ENCODE measurements around the gene DUOX2.
"Not testable (repeated sequence)": the region's sequence is repeated elsewhere in the genome, so short reads cannot be mapped to it uniquely, and the experiment has no call there.

The DUOX2 gene

DNA sequence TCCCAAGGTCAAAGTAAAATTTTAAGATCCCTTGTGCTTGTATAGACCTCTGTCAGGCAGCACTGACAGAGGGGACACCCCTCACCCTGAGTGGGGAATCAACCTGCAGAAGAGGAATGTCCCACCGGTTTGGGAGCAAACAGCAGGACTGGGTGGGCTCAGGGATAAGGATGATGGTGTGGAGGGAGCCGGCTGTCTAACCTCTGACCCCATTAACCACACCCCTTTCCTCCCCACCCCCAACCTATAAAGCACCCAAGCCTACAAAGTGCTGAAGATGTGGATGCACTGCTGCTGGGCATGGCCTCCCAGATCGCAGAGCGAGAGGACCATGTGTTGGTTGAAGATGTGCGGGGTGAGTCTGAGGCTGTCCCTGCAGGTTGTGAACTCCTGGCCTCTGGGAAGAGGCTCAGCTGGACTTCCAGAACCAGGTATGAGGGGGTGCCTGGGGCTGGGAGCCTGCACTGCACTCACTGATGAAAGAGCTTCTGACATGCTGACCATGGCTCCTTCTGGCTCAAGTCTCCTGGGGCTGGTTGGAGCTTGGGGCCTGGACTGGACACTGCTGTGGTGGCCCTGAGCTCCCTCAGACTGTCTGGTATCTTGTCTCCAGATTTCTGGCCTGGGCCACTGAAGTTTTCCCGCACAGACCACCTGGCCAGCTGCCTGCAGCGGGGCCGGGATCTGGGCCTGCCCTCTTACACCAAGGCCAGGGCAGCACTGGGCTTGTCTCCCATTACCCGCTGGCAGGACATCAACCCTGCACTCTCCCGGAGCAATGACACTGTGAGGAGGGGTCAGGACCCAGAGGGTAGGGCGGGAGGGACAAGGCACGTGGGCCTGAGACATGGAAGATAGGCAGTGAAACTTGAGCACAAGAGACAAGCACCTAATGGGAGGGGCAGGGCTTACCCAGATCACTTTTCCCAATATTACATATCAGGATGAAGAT lies 25.1 kb upstream of the DUOX2 start:
- Histone ChIP-seq H3K27me3 (ENCODE audit: control insufficient read depth, insufficient read depth, low read length) (peaks cover 38% of the 10 kb centered on the region), H3K9ac (ENCODE audit: low read depth, low read length) (no peak overlapping the region), H3K27ac (ENCODE audit: low read depth, low read length) (no peak overlapping the region), H3K4me3 (ENCODE audit: low read depth, low read length) (no peak overlapping the region), H3K4me1 (ENCODE audit: control insufficient read depth, insufficient read depth, low read length) (no peaks in the 10 kb centered on the region), H3K9me3 (ENCODE audit: control insufficient read depth, insufficient read depth, low read length) (no peaks in the 10 kb centered on the region), H3K36me3 (ENCODE audit: control insufficient read depth, insufficient read depth, low read length) (no peaks in the 10 kb centered on the region)

DNA sequence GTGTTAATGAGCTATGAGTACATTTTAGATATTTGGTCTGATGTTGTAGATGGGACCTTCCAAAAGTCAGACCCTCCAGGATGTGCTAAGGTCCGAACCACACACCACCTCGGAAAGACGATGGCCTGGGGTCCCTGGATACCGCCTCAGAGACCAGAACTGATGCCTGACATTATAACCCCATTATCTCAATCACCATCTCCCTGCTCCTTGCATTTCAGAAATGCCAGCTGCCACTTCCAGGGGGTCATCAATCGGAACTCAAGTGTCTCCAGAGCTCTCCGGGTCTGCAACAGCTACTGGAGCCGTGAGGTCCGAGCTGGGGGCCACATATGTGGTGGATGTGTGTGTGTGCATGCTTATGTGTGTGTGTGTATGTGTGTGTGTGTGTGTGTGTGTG lies 23.7 kb upstream of the DUOX2 start:
- Histone ChIP-seq H3K36me3 (ENCODE audit: control insufficient read depth, insufficient read depth, low read length) (no peaks in the 10 kb centered on the region), H3K27ac (ENCODE audit: low read depth, low read length) (no peak overlapping the region), H3K9me3 (ENCODE audit: control insufficient read depth, insufficient read depth, low read length) (no peaks in the 10 kb centered on the region), H3K4me1 (ENCODE audit: control insufficient read depth, insufficient read depth, low read length) (no peaks in the 10 kb centered on the region), H3K4me3 (ENCODE audit: low read depth, low read length) (no peak overlapping the region), H3K9ac (ENCODE audit: low read depth, low read length) (no peak overlapping the region), H3K27me3 (ENCODE audit: control insufficient read depth, insufficient read depth, low read length) (peaks cover 52% of the 10 kb centered on the region)

DNA sequence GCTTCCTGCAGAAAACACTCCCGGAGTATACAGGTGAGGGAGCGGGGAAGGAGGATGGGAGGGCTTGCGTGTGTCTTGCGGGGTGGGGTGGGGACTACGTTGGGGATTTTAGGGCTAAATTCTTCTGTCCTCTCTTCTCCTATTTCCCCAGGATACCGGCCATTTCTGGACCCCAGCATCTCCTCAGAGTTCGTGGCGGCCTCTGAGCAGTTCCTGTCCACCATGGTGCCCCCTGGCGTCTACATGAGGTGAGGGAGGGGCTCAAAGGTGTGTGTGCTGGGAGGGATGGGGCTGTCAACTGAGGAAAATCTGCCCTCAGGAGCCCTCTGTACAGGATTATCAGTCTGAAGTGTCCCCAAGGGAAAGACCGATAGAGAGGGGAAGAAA lies 22.4 kb upstream of the DUOX2 start:
- Histone ChIP-seq H3K36me3 (ENCODE audit: control insufficient read depth, insufficient read depth, low read length) (no peaks in the 10 kb centered on the region), H3K4me3 (ENCODE audit: low read depth, low read length) (no peak overlapping the region), H3K9ac (ENCODE audit: low read depth, low read length) (no peak overlapping the region), H3K27me3 (ENCODE audit: control insufficient read depth, insufficient read depth, low read length) (peaks cover 66% of the 10 kb centered on the region), H3K4me1 (ENCODE audit: control insufficient read depth, insufficient read depth, low read length) (no peaks in the 10 kb centered on the region), H3K27ac (ENCODE audit: low read depth, low read length) (no peak overlapping the region), H3K9me3 (ENCODE audit: control insufficient read depth, insufficient read depth, low read length) (no peaks in the 10 kb centered on the region)

GRCh38 chr15:45135705-45136377 lies 21.9 kb upstream of the DUOX2 start:
- H3K9ac ChIP-seq (ENCODE audit: low read depth, low read length); H3K4me3 ChIP-seq (ENCODE audit: low read depth, low read length); H3K9me3 ChIP-seq (ENCODE audit: control insufficient read depth, insufficient read depth, low read length); H3K27ac ChIP-seq (ENCODE audit: low read depth, low read length); H3K36me3 ChIP-seq (ENCODE audit: control insufficient read depth, insufficient read depth, low read length); H3K4me1 ChIP-seq (ENCODE audit: control insufficient read depth, insufficient read depth, low read length): not testable (repeated sequence)
- H3K27me3 ChIP-seq (ENCODE audit: control insufficient read depth, insufficient read depth, low read length) = peaks cover 71% of the 10 kb centered on the region

DNA sequence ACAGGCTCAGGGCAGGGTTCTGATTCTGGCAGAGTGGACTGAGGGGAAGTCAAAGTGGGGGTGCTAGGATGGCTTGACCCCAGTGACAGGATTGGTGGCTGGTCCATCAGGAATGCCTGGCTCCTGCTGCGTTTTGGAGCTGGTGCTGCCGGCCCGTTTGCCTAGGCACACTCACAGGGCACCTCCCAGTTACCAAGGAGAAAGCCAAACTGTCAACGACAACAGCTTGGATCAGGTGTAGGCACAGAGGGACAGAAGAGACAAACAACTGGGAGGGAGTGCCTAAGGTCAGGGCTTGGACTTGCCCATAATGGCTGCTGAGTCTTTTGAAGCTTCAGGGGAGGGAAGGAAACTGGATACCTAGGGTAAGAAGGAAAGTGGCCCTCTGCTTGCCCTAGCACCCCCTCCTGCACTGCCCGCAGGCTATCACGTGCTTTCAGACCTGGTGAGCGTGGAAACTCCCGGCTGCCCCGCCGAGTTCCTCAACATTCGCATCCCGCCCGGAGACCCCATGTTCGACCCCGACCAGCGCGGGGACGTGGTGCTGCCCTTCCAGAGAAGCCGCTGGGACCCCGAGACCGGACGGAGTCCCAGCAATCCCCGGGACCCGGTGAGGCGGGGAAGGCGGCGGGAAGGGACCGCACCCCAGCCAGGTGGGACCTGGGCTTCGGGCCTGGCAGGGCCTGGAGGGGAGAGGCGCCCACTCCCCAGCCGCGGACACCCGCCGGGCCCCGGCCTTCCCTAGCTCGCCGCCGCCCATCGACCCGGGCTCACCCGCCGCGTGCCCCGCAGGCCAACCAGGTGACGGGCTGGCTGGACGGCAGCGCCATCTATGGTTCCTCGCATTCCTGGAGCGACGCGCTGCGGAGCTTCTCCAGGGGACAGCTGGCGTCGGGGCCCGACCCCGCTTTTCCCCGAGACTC lies 21.0 kb upstream of the DUOX2 start:
- Histone ChIP-seq H3K36me3 (ENCODE audit: control insufficient read depth, insufficient read depth, low read length) (no peaks in the 10 kb centered on the region), H3K4me3 (ENCODE audit: low read depth, low read length) (peak overlapping the region; percentile 45; the same call in 1 of the 2 replicates), H3K9ac (ENCODE audit: low read depth, low read length) (no peak overlapping the region; the same call in 1 of the 2 replicates), H3K27me3 (ENCODE audit: control insufficient read depth, insufficient read depth, low read length) (peaks cover 80% of the 10 kb centered on the region), H3K4me1 (ENCODE audit: control insufficient read depth, insufficient read depth, low read length) (no peaks in the 10 kb centered on the region), H3K9me3 (ENCODE audit: control insufficient read depth, insufficient read depth, low read length) (no peaks in the 10 kb centered on the region), H3K27ac (ENCODE audit: low read depth, low read length) (no peak overlapping the region)

DNA sequence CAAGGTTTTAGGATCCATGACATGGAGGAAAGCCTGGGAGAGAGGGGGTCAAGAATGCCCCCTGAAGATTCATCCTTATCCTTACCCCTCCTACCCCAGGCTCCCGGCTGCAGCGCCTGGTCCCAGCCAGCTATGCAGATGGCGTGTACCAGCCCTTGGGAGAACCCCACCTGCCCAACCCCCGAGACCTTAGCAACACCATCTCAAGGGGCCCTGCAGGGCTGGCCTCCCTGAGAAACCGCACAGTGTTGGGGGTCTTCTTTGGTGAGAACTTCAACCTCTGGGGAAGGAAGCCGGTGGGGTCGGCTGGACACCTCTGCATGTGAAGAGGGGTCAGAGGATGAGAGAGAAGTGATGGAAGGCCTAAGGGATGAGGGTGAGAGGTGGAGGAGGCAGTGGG lies 20.1 kb upstream of the DUOX2 start:
- Histone ChIP-seq H3K4me3 (ENCODE audit: low read depth, low read length) (no peak overlapping the region), H3K27ac (ENCODE audit: low read depth, low read length) (no peak overlapping the region), H3K36me3 (ENCODE audit: control insufficient read depth, insufficient read depth, low read length) (no peaks in the 10 kb centered on the region), H3K9ac (ENCODE audit: low read depth, low read length) (no peak overlapping the region), H3K9me3 (ENCODE audit: control insufficient read depth, insufficient read depth, low read length) (no peaks in the 10 kb centered on the region), H3K4me1 (ENCODE audit: control insufficient read depth, insufficient read depth, low read length) (no peaks in the 10 kb centered on the region), H3K27me3 (ENCODE audit: control insufficient read depth, insufficient read depth, low read length) (peaks cover 89% of the 10 kb centered on the region)

DNA sequence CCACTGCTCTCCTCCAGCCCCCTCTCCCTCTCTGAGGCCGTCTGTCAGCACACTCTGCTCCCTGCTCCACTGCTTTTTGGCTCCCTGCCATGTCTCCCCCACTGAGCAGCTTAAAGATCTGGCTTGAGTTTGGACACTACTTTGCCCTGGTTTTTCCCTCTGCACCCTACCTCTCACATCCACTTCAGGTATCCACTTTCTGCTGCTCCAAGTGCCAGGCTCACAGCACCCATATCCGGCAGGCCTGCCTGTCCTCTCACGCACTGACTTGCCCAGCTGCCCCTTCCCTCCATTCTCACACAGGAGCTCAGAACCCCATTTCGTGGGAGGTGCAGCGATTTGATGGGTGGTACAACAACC lies 19.6 kb upstream of the DUOX2 start:
- Histone ChIP-seq H3K27me3 (ENCODE audit: control insufficient read depth, insufficient read depth, low read length) (peaks cover 94% of the 10 kb centered on the region), H3K4me3 (ENCODE audit: low read depth, low read length) (no peak overlapping the region), H3K36me3 (ENCODE audit: control insufficient read depth, insufficient read depth, low read length) (no peaks in the 10 kb centered on the region), H3K4me1 (ENCODE audit: control insufficient read depth, insufficient read depth, low read length) (no peaks in the 10 kb centered on the region), H3K9ac (ENCODE audit: low read depth, low read length) (no peak overlapping the region), H3K9me3 (ENCODE audit: control insufficient read depth, insufficient read depth, low read length) (no peaks in the 10 kb centered on the region), H3K27ac (ENCODE audit: low read depth, low read length) (no peak overlapping the region)

- Histone ChIP-seq H3K9ac (ENCODE audit: low read depth, low read length) (no peak overlapping the region), H3K27ac (ENCODE audit: low read depth, low read length) (no peak overlapping the region), H3K9me3 (ENCODE audit: control insufficient read depth, insufficient read depth, low read length) (no peaks in the 10 kb centered on the region), H3K4me1 (ENCODE audit: control insufficient read depth, insufficient read depth, low read length) (no peaks in the 10 kb centered on the region), H3K27me3 (ENCODE audit: control insufficient read depth, insufficient read depth, low read length) (peaks cover 94% of the 10 kb centered on the region), H3K36me3 (ENCODE audit: control insufficient read depth, insufficient read depth, low read length) (no peaks in the 10 kb centered on the region), H3K4me3 (ENCODE audit: low read depth, low read length) (no peak overlapping the region)
These were observed 19.0 kb upstream of the DUOX2 start for GRCh38 chr15:45132844-45133560.

DNA sequence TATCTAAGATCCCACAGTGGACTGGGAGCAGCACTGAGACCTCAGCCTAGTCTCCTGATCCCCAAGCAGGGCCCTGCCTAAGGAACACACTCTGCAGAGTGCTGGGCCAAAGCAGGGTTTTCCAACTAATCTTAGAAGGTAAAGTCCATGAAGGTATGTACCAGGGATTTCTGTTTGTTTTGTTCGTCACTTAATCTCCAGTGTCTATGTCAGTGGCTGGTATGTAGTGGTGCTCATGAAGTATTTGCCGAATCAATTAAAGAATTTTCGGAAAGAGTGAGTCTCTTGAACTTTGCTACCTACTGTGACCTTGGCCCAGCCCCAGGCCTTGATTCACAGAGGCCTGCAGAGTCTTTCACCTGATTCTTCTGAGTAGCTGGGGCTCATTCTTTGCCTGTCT lies 17.5 kb upstream of the DUOX2 start:
- peaks cover 97% of the 10 kb centered on the region for H3K27me3 ChIP-seq (ENCODE audit: control insufficient read depth, insufficient read depth, low read length)
- no peaks in the 10 kb centered on the region for H3K36me3 ChIP-seq (ENCODE audit: control insufficient read depth, insufficient read depth, low read length)
- H3K4me1 ChIP-seq (ENCODE audit: control insufficient read depth, insufficient read depth, low read length) = no peaks in the 10 kb centered on the region
- H3K27ac ChIP-seq (ENCODE audit: low read depth, low read length) = no peak overlapping the region
- no peaks in the 10 kb centered on the region for H3K9me3 ChIP-seq (ENCODE audit: control insufficient read depth, insufficient read depth, low read length)
- H3K4me3 ChIP-seq (ENCODE audit: low read depth, low read length) = no peak overlapping the region
- no peak overlapping the region for H3K9ac ChIP-seq (ENCODE audit: low read depth, low read length)

GRCh38 chr15:45130291-45131000 lies 16.5 kb upstream of the DUOX2 start:
- H3K4me3 ChIP-seq (ENCODE audit: low read depth, low read length) = peak overlapping the region; percentile 70
- H3K9me3 ChIP-seq (ENCODE audit: control insufficient read depth, insufficient read depth, low read length) = no peaks in the 10 kb centered on the region
- H3K9ac ChIP-seq (ENCODE audit: low read depth, low read length) = no peak overlapping the region
- H3K4me1 ChIP-seq (ENCODE audit: control insufficient read depth, insufficient read depth, low read length) = no peaks in the 10 kb centered on the region
- peaks cover 100% of the 10 kb centered on the region for H3K27me3 ChIP-seq (ENCODE audit: control insufficient read depth, insufficient read depth, low read length)
- H3K27ac ChIP-seq (ENCODE audit: low read depth, low read length) = no peak overlapping the region
- H3K36me3 ChIP-seq (ENCODE audit: control insufficient read depth, insufficient read depth, low read length) = no peaks in the 10 kb centered on the region
